Rectal smooth muscle tissue (tissue), 1 donor: ENCODE measurements around the gene EFCAB6.

ENCODE experiments used
- H3K27ac ChIP-seq: one replicate; pipeline ENCODE4 v1.7.0; 2013; ENCODE audit warnings: low read depth, low read length, inconsistent platforms
- H3K27me3 ChIP-seq: one replicate; pipeline ENCODE4 v1.7.0; 2013; ENCODE audit warnings: low read length; ENCODE audit not compliant: control insufficient read depth, insufficient read depth
- H3K36me3 ChIP-seq: one replicate; pipeline ENCODE4 v1.7.0; 2013; ENCODE audit warnings: low read length; ENCODE audit not compliant: control insufficient read depth, insufficient read depth
- H3K4me1 ChIP-seq: one replicate; pipeline ENCODE4 v1.7.0; 2013; ENCODE audit warnings: low read length; ENCODE audit not compliant: control insufficient read depth, insufficient read depth
- H3K4me3 ChIP-seq: one replicate; pipeline ENCODE4 v1.7.0; 2013; ENCODE audit warnings: low read length
- H3K9ac ChIP-seq: one replicate; pipeline ENCODE4 v1.7.0; 2013; ENCODE audit warnings: low read length

EFCAB6 gene

GRCh38 chr22:43561415-43562178 lies 250.5 kb downstream of the EFCAB6 start:
- Histone ChIP-seq H3K27ac (no peak overlapping the region), H3K36me3 (no peaks in the 10 kb centered on the region), H3K9ac (no peak overlapping the region), H3K27me3 (no peaks in the 10 kb centered on the region), H3K4me1 (no peaks in the 10 kb centered on the region), H3K4me3 (no peak overlapping the region)

- Histone ChIP-seq H3K27ac (no peak overlapping the region), H3K9ac (no peak overlapping the region), H3K36me3 (no peaks in the 10 kb centered on the region), H3K27me3 (no peaks in the 10 kb centered on the region), H3K4me3 (no peak overlapping the region), H3K4me1 (no peaks in the 10 kb centered on the region)
Measured at GRCh38 chr22:43560651-43561050, 251.5 kb downstream of the EFCAB6 start.

GRCh38 chr22:43555561-43556515 lies 256.3 kb downstream of the EFCAB6 start:
- Histone ChIP-seq H3K27me3 (no peaks in the 10 kb centered on the region), H3K27ac (no peak overlapping the region), H3K9ac (no peak overlapping the region), H3K4me3 (no peak overlapping the region), H3K36me3 (no peaks in the 10 kb centered on the region), H3K4me1 (no peaks in the 10 kb centered on the region)

- Histone ChIP-seq H3K4me1 (no peaks in the 10 kb centered on the region), H3K27me3 (no peaks in the 10 kb centered on the region), H3K4me3 (no peak overlapping the region), H3K27ac (no peak overlapping the region), H3K9ac (no peak overlapping the region), H3K36me3 (no peaks in the 10 kb centered on the region)
Measured at GRCh38 chr22:43554694-43555365, 257.3 kb downstream of the EFCAB6 start.

GRCh38 chr22:43554259-43554636 lies 257.9 kb downstream of the EFCAB6 start:
- Histone ChIP-seq H3K27ac (no peak overlapping the region), H3K36me3 (no peaks in the 10 kb centered on the region), H3K4me3 (no peak overlapping the region), H3K27me3 (no peaks in the 10 kb centered on the region), H3K4me1 (no peaks in the 10 kb centered on the region), H3K9ac (no peak overlapping the region)

GRCh38 chr22:43553451-43554258 lies 258.4 kb downstream of the EFCAB6 start:
- H3K27ac ChIP-seq: no peak overlapping the region
- no peak overlapping the region for H3K4me3 ChIP-seq
- H3K4me1 ChIP-seq: no peaks in the 10 kb centered on the region
- H3K9ac ChIP-seq: no peak overlapping the region
- H3K27me3 ChIP-seq: no peaks in the 10 kb centered on the region
- H3K36me3 ChIP-seq: no peaks in the 10 kb centered on the region

- H3K27ac ChIP-seq: no peak overlapping the region
- H3K4me3 ChIP-seq: no peak overlapping the region
- no peaks in the 10 kb centered on the region for H3K36me3 ChIP-seq
- no peaks in the 10 kb centered on the region for H3K4me1 ChIP-seq
- H3K9ac ChIP-seq: no peak overlapping the region
- H3K27me3 ChIP-seq: no peaks in the 10 kb centered on the region
Measured at GRCh38 chr22:43550672-43551071, 261.4 kb downstream of the EFCAB6 start.

- no peak overlapping the region for H3K4me3 ChIP-seq
- no peaks in the 10 kb centered on the region for H3K27me3 ChIP-seq
- H3K4me1 ChIP-seq: no peaks in the 10 kb centered on the region
- H3K36me3 ChIP-seq: no peaks in the 10 kb centered on the region
- no peak overlapping the region for H3K9ac ChIP-seq
- H3K27ac ChIP-seq: no peak overlapping the region
Measured at GRCh38 chr22:43550024-43550620, 262.0 kb downstream of the EFCAB6 start.

- Histone ChIP-seq H3K27ac (no peak overlapping the region), H3K4me1 (no peaks in the 10 kb centered on the region), H3K36me3 (no peaks in the 10 kb centered on the region), H3K9ac (no peak overlapping the region), H3K4me3 (no peak overlapping the region), H3K27me3 (no peaks in the 10 kb centered on the region)
Measured at GRCh38 chr22:43546186-43546585, 265.9 kb downstream of the EFCAB6 start.

- H3K36me3 ChIP-seq: no peaks in the 10 kb centered on the region
- H3K4me3 ChIP-seq: no peak overlapping the region
- no peaks in the 10 kb centered on the region for H3K4me1 ChIP-seq
Measured at GRCh38 chr22:43544289-43544673, 267.8 kb downstream of the EFCAB6 start.

GRCh38 chr22:43543522-43544288 lies 268.4 kb downstream of the EFCAB6 start:
- Histone ChIP-seq H3K4me3 (no peak overlapping the region), H3K36me3 (no peaks in the 10 kb centered on the region), H3K27ac (no peak overlapping the region), H3K4me1 (no peaks in the 10 kb centered on the region), H3K9ac (no peak overlapping the region), H3K27me3 (no peaks in the 10 kb centered on the region)

More at GRCh38 chr22:43544289-43544673, 267.8 kb downstream of the EFCAB6 start:
- Histone ChIP-seq H3K27me3 (no peaks in the 10 kb centered on the region), H3K9ac (no peak overlapping the region), H3K27ac (no peak overlapping the region)
